ENCODE measurements around the gene SAV1.

SAV1 gene

DNA sequence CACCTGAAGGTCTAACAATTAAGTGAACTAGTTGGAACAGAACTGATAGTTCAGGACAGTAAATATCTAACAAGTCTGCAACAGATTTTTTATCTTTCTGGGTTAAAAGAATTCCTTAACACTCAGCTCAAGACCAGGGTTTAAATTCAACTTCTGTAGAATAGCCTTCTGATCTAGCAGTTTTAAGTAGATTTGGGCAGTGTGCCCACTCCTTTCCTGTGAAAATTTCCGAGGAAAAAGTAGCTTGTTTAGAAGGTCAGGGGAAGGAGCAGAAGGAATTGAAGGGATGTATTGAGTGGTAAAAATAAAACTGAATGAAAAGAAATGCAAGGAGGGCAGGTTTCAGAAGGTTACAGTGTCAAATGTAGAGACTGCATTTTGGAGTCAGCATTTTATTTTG, 62.3 kb downstream of the SAV1 start:
- no peak for DNase-seq

DNA sequence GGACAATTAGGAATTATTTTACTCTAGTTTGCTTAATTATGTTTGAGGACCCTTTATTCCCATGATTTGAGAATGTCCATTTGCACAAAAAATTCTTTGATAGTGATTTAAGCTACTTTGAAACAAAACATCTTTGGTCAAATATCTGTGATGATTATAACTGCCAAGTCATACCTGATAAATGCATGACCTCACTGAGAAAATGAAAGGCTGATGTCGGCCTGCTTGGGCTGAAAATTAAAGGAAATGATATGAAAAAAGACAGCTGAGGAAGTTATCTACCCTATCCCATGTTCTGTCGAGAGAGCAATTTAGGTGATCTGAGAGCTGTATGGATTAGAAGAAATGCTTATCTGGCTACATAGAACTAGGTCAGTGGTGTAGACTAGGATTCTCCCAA, 64.5 kb downstream of the SAV1 start:
- no peak for DNase-seq

DNA sequence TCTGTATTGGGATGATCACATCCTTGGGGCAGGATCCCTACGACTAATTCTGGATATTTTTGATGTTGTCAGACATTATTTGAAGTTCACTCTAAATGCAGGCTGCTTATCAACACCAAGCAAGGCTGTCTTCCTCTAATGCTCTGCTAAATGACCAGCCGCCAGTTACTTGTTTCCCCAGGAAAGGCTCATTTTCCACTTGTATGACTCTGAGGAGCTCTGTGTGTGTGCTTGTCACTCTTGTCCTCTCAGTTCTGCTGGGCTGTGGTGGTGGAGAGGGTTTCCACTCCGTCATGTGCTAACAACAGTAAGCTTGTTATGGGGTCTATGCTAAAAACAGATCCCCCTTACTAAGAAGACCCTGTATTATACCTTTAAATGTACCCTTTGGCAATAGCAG, 66.1 kb downstream of the SAV1 start:
- no peak for DNase-seq

DNA sequence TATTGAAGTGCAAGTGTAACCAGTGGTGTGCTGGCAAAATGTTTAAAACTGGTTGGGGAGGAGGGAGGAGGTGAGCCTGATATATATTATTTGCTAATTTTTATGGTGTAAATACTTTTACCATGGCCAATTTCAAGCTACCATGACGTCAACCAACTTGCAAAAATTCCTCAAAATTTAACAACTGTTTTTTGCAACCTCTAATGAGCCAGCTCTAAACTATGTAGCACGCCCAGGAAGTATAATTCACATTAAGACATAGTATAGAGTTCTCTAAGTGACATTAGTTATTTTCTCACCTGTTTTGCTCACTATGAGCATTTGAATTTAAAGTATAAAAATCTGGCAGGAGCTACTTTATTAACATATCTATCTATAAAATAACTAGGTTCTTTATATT, 66.7 kb downstream of the SAV1 start:
- DNase-seq, result no peak

DNA sequence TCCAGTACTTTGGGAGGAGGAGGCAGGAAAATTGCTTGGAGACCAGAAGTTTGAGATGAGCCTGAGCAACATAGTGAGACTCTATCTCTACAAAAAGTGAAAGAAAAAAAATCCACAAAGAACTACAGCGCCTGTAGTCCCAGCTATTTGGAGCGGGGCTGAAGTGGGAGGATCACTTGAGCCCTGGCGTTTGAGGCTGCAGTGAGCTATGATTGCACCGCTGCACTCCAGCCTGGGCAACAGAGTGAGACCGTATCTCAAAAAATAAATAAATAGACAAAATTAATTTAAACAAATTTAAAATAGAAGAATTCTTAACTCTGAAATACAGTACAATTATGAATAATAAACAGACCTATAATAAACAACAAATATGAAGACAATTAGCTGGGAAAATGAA, 67.3 kb downstream of the SAV1 start:
- DNase-seq, result no peak

DNA sequence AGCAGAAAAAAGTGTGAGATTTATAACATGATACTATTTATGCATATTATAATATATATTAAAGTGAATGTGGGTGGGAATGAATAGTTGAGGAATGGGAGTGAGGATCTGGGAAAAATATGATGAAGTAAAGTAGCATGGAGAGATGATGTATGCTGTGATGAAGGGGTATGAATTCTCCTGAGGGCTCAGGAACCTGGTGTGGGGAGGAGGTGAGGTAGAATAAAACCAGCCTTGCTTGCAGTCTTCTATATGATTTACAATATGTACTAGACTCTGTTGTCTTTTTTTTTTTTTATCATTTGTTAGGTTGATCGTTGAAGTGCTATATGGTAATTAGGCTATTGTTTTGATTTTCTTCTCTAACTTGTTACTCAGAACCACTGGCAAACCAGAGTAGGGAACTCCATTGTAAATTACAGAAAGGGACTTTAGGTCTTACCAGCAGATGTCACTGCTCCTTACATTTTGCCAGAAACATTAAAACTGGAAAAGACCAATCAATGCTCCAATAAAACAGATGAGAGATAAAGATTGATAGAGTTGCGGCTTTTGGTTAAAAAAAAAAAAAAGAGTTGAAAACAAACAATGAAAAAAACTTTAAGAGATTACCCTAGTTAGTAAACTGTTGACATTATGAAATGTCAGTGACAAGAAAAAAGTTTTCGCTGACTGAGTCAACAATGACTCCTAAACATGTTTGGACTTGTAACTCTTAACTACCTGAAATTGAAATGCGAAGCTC, 68.2 kb downstream of the SAV1 start:
- peak; percentile 55 for DNase-seq

DNA sequence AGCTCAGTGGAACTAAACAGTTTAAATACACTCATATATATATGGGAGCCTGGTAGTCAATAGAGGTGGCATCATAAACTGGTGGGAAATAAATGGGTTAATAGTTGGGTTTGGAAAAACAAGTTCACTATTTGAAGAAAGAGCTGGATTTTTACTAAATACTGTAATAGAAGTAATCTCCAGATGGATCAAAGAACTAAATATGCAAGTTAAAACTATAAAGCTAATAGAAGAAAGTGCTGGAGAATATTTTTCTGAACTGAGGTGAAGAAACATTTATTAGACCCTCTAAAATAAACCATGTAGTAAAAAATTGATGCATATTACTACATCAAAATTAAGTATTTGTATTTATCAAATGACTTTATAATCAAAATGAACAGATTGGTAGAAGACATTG, 69.3 kb downstream of the SAV1 start:
- no peak for DNase-seq

DNA sequence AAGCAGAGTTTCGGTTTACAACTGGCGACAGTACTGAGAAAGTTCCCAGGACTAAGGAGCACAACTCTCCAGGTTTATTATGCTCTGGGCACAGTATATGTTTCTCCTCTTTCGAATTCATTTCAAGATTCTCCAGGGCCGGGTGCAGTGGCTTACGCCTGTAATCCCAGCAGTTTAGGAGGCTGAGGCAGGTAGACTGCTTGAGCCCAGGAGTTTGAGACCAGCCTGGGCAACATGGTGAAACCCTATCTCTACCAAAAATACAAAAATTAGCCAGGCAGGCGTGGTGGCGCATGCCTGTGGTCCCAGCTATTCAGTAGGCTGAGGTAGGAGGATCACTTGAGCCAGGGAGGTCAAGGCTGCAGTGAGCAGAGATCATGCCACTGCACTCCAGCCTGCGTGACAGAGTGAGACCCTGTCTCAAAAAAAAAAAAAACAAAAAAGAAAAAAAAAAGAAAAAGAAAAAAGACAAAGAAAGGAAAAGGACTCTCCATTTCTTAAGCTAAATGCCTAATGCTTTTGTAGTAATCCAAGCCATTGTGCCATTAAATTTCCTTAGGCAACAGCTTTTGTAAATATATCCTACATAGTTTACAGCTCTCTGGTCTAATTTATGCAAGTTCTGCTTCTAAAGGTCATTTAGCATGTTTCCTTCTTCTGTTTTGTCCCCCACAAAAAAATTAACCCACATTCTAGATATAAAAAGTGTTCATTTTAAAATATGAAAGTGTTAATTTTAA, 73.4 kb downstream of the SAV1 start:
- no peak for DNase-seq

DNA sequence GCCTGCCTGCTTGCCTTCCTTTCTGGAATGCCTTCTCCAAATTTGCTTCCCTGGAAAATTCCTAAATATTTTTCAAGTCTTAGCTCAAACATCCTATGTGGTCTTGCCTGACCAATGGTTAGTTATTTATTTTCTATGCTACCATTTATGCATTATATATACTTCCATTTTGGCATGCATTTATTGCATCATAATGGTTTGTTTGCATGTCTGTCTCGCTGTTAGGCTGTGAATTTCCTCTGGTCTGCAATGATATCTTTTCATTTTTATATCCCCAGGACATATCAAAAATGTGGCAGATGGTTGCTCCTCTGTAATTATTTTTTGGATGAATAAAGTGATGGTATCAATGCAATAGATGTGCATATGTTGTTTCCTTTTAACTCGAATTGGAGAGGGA, 77.6 kb downstream of the SAV1 start:
- DNase-seq, result no peak
